A549 (cell line): ENCODE results near the gene BCL3. TPM values are rescaled to one million over a fixed set of nuclear protein-coding genes. Genes with fewer than 3 reads are reported as not detected.

Experiments used
- ATAC-seq, 2 experiments: fragments of 200-7000 bp in 1 of 2; fragments of >200 bp in 1 of 2; cut with Nextera tagmentation in 1 of 2; cut with Tn5 transposase in 1 of 2; 3 replicates each; pipeline versions ENCODE4 v1.8.0 to v1.9.1; 2018 to 2020; ENCODE audit warnings: mild to moderate bottlenecking in 1 of 2, moderate library complexity in 1 of 2
- CTCF ChIA-PET: fragments of 300-600 bp; sonication (Branson Sonifier 250); formaldehyde crosslinking; extraction: SDS; loops from one replicate; lab custom pipeline; 2021; ENCODE audit warnings: antibody characterized with exemption, inconsistent platforms; lab: Yijun Ruan, JAX
- POLR2A ChIA-PET: fragments of 350-600 bp; formaldehyde crosslinking; extraction: SDS; loops from one replicate; lab custom pipeline; 2021; ENCODE audit warnings: antibody characterized with exemption, inconsistent platforms; lab: Yijun Ruan, JAX
- DNase-seq, 2 experiments: peaks; one replicate each; pipeline versions ENCODE4 v3.0.0 to v3.0.0-alpha.2; 2011 to 2016; ENCODE audit warnings: low read depth in 1 of 2, low spot score in 1 of 2
- FAIRE-seq: peaks from 2 replicates; lab custom pipeline; 2011; peaks lifted over from hg19 to GRCh38; lab: Jason Lieb, UNC
- H3K27ac ChIP-seq, 2 experiments: fragments of >200 bp; sonication (Bioruptor Twin); formaldehyde crosslinking; 3 replicates each; pipeline ENCODE4 v1.5.1; 2016 to 2017
- H3K4me1 ChIP-seq: fragments of >200 bp; sonication (Bioruptor Twin); formaldehyde crosslinking; 3 replicates; pipeline ENCODE4 v1.6.1; 2016
- H3K4me2 ChIP-seq: fragments of >200 bp; sonication (Bioruptor Twin); formaldehyde crosslinking; 3 replicates; pipeline ENCODE4 v1.6.1; 2016
- H3K4me3 ChIP-seq: fragments of >200 bp; sonication (Bioruptor Twin); formaldehyde crosslinking; 3 replicates; pipeline ENCODE4 v1.5.1; 2016
- H3K9me3 ChIP-seq: fragments of >200 bp; sonication (Bioruptor Twin); formaldehyde crosslinking; 3 replicates; pipeline ENCODE4 v1.6.1; 2016
- BHLHE40 ChIP-seq: IDR thresholded peaks from 2 replicates; pipeline ENCODE4 v1.6.1; 2012; ENCODE audit warnings: low read depth, low read length, inconsistent platforms
- CEBPB ChIP-seq, 2 experiments: fragments of >200 bp in 1 of 2; sonication (Bioruptor Twin) in 1 of 2; formaldehyde crosslinking in 1 of 2; IDR thresholded peaks; 2 replicates each; pipeline ENCODE4 v1.6.1; 2012 to 2016
- CTCF ChIP-seq: fragments of >200 bp; sonication (Bioruptor Twin); formaldehyde crosslinking; IDR thresholded peaks from 3 replicates; pipeline ENCODE4 v1.5.1; 2016
- EHF ChIP-seq: fragments of 250-450 bp; sonication (Bioruptor Pico); IDR thresholded peaks from 2 replicates; pipeline ENCODE4 v1.5.0; 2020; ENCODE audit warnings: mild to moderate bottlenecking
- EP300 ChIP-seq, 2 experiments: fragments of >200 bp; sonication (Bioruptor Twin); formaldehyde crosslinking; IDR thresholded peaks; 2 replicates in 1 of 2; 3 replicates in 1 of 2; pipeline ENCODE4 v1.6.1; 2016 to 2017
- ESRRA ChIP-seq: fragments of 150-350 bp; IDR thresholded peaks from 2 replicates; pipeline ENCODE4 v1.6.1; 2014; ENCODE audit warnings: mild to moderate bottlenecking, low read length, borderline replicate concordance
- FOSL2 ChIP-seq, 2 experiments: fragments of 450-650 bp in 1 of 2; fragments of >200 bp in 1 of 2; sonication (Bioruptor Twin) in 1 of 2; formaldehyde crosslinking; IDR thresholded peaks; 2 replicates each; pipeline versions ENCODE4 v1.5.0 to v1.6.1; 2016 to 2020; ENCODE audit warnings: mild to moderate bottlenecking in 1 of 2, moderate library complexity in 1 of 2
- GATA3 ChIP-seq: IDR thresholded peaks from 2 replicates; pipeline ENCODE4 v1.6.1; 2012; ENCODE audit warnings: borderline replicate concordance
- HOXB13 ChIP-seq: fragments of 250-450 bp; sonication (Bioruptor Pico); IDR thresholded peaks from 2 replicates; pipeline ENCODE4 v1.5.0; 2020; ENCODE audit warnings: low read depth, mild to moderate bottlenecking, moderate library complexity
- HOXB5 ChIP-seq: fragments of 250-450 bp; sonication (Bioruptor Pico); IDR thresholded peaks from 2 replicates; pipeline ENCODE4 v1.5.0; 2020; ENCODE audit warnings: mild to moderate bottlenecking, moderate library complexity
- JUN ChIP-seq, 2 experiments: fragments of >200 bp; sonication (Bioruptor Twin); formaldehyde crosslinking; IDR thresholded peaks; 2 replicates in 1 of 2; 3 replicates in 1 of 2; pipeline ENCODE4 v1.6.1; 2016 to 2017
- JUNB ChIP-seq: fragments of >200 bp; sonication (Bioruptor Twin); formaldehyde crosslinking; IDR thresholded peaks from 2 replicates; pipeline ENCODE4 v1.6.1; 2016
- MAX ChIP-seq: IDR thresholded peaks from 2 replicates; pipeline ENCODE4 v1.6.1; 2012
- MAZ ChIP-seq: fragments of 150-350 bp; IDR thresholded peaks from 2 replicates; pipeline ENCODE4 v1.6.1; 2014; ENCODE audit warnings: antibody characterized with exemption, low read depth, low read length, borderline replicate concordance
- MYC ChIP-seq: IDR thresholded peaks from 2 replicates; pipeline ENCODE4 v1.6.1; 2012; ENCODE audit warnings: mild to moderate bottlenecking, inconsistent platforms, low read length, improper control_type of control experiment, borderline replicate concordance
- POLR2A ChIP-seq: IDR thresholded peaks from 2 replicates; pipeline ENCODE4 v1.6.1; 2012; ENCODE audit warnings: mild to moderate bottlenecking, low read length
- RAD21 ChIP-seq, 2 experiments: fragments of >200 bp in 1 of 2; sonication (Bioruptor Twin) in 1 of 2; formaldehyde crosslinking in 1 of 2; IDR thresholded peaks in 1 of 2; conservative IDR thresholded peaks in 1 of 2; 2 replicates in 1 of 2; 3 replicates in 1 of 2; pipeline ENCODE4 v1.6.1; 2012 to 2018; ENCODE audit warnings: inconsistent platforms in 1 of 2
- RCOR1 ChIP-seq: fragments of 150-350 bp; IDR thresholded peaks from 2 replicates; pipeline ENCODE4 v1.6.1; 2014; ENCODE audit warnings: antibody characterized with exemption, low read length, low read depth
- REST ChIP-seq: fragments of 200-600 bp; sonication (generic); IDR thresholded peaks from 2 replicates; pipeline ENCODE4 v1.6.1; 2016; ENCODE audit warnings: antibody characterized with exemption, mild to moderate bottlenecking, moderate library complexity
- TP53 ChIP-seq: fragments of 250-450 bp; sonication (Bioruptor Pico); IDR thresholded peaks from 2 replicates; pipeline ENCODE4 v1.5.0; 2021; ENCODE audit warnings: mild to moderate bottlenecking, moderate library complexity
- ZC3H11A ChIP-seq: fragments of 450-650 bp; IDR thresholded peaks from 2 replicates; pipeline ENCODE4 v1.6.1; 2014; ENCODE audit warnings: antibody characterized with exemption, mild to moderate bottlenecking
- ZFP36 ChIP-seq: fragments of 450-650 bp; IDR thresholded peaks from 2 replicates; pipeline ENCODE4 v1.6.1; 2014; ENCODE audit warnings: borderline replicate concordance; ENCODE audit not compliant: partially characterized antibody
- WGBS: methylation state at CpG from one replicate; pipeline ENCODE4 v1.1.6; 2017; ENCODE audit errors: missing lambda C conversion rate; 5-methylcytosine and 5-hydroxymethylcytosine counted together
- polyA plus RNA-seq, 4 experiments: library from polyadenylated mRNA; depleted of rRNA in 3 of 4; stranded (reverse); fragments of >200 nt; fragmentation: RNase III in 1 of 4; extraction: RNeasy Plus Mini Kit Qiagen cat#74134 plus additional on column Dnase treatment in 1 of 4; gene quantifications; 2 replicates in 3 of 4; 3 replicates in 1 of 4; pipeline ENCODE4 v1.2.3, GENCODE V29; 2011 to 2017

BCL3 gene
- polyA plus RNA-seq, 2 of the 4 experiments (the other 2 are of a cell fraction): 22.6 to 72.1 TPM

- Histone ChIP-seq H3K4me1 (peaks cover 56% of the 10 kb centered on the region), H3K27ac (peak overlapping the region; percentile 93 to 97), H3K9me3 (peaks cover 19% of the 10 kb centered on the region), H3K4me2 (peak overlapping the region; percentile 89), H3K4me3 (peak overlapping the region; percentile 33; the same call in 1 of the 3 replicates)
- ChIA-PET CTCF (interaction anchor here (0.6 to 42.5 kb wide), 11 partner anchors 20 to 622 kb away, joined by 3 to 1899 read pairs (median 4); partner anchors contain the start of genes BCL3, CBLC and CEACAM16), POLR2A (interaction anchor here (0.7 to 1.5 kb wide), 6 partner anchors 11 to 45 kb away, joined by 3 to 5 read pairs (median 5); no protein-coding TSS in a partner anchor)
- FAIRE-seq: no peak
- TF ChIP-seq REST (no peak), FOSL2 (IDR thresholded peaks at IDR 0.05) (no peak), FOSL2 (CRISPR knock-in tag; IDR thresholded peaks at IDR 0.05) (no peak), HOXB13 (CRISPR knock-in tag) (no peak), CTCF (no peak), RCOR1 (no peak), MAX (no peak)
- no peak for ATAC-seq
- WGBS: 91% methylated on average over 6 of the region's 6 CpGs
- no peak for DNase-seq
These were observed 30.9 kb upstream of the BCL3 start for GRCh38 chr19:44717603-44718002.

GRCh38 chr19:44718441-44719261 lies 29.9 kb upstream of the BCL3 start:
- Histone ChIP-seq H3K4me2 (peak overlapping the region; percentile 89), H3K9me3 (peaks cover 19% of the 10 kb centered on the region), H3K27ac (peak overlapping the region; percentile 93 to 97), H3K4me1 (peaks cover 67% of the 10 kb centered on the region), H3K4me3 (peak overlapping the region; percentile 33)
- ChIA-PET POLR2A (interaction anchor here (0.7 to 1.5 kb wide), 11 partner anchors 10 to 1115 kb away, joined by 3 to 6 read pairs (median 5); partner anchors contain the start of gene BCAM), CTCF (interaction anchor here (0.6 to 42.5 kb wide), 15 partner anchors 10 to 623 kb away, joined by 3 to 1899 read pairs (median 4); partner anchors contain the start of genes BCL3, CBLC and CEACAM16)
- DNase-seq (peak; percentile 90 to 95), ATAC-seq (peak; percentile 76 to 77), FAIRE-seq (peak; percentile 61)
- WGBS: 4% methylated on average over 9 of the region's 11 CpGs
- no peak for TF ChIP-seq BHLHE40
- TF ChIP-seq MYC: no peak
- TF ChIP-seq ESRRA: peak; percentile 97
- no peak for TF ChIP-seq EHF
- peak in 1 of 2 experiments; percentile 62; a peak in 1 of 4 replicates for TF ChIP-seq CEBPB (IDR thresholded peaks at IDR 0.05)
- no peak for TF ChIP-seq TP53 (CRISPR knock-in tag)
- TF ChIP-seq REST: no peak
- TF ChIP-seq HOXB5 (CRISPR knock-in tag): 0 out of 2 replicates have a peak, but pooled peaks have one; percentile 77
- TF ChIP-seq JUN (IDR thresholded peaks at IDR 0.05): peak; percentile 80 to 90; a peak in 3 of 5 replicates
- peak; percentile 37 to 44; a peak in 3 of 5 replicates for TF ChIP-seq RAD21 (conservative IDR thresholded peaks at IDR 0.05 in 1 of 2, IDR thresholded peaks at IDR 0.05 in 1 of 2)
- TF ChIP-seq HOXB13 (CRISPR knock-in tag): peak; percentile 76; the same call in 1 of the 2 replicates
- TF ChIP-seq EP300 (IDR thresholded peaks at IDR 0.05): peak; percentile 58 to 79; a peak in 3 of 5 replicates
- TF ChIP-seq MAX: peak; percentile 85
- peak; percentile 42; the same call in 1 of the 2 replicates for TF ChIP-seq POLR2A
- no peak for TF ChIP-seq ZC3H11A
- TF ChIP-seq GATA3: peak; percentile 84
- TF ChIP-seq JUNB: peak; percentile 42; the same call in 1 of the 2 replicates
- peak; percentile 62 for TF ChIP-seq ZFP36
- peak; percentile 97 for TF ChIP-seq MAZ
